Measurements from ENCODE around the gene MORN5. TPM values are rescaled to one million over a fixed set of nuclear protein-coding genes. Genes with fewer than 3 reads are reported as not detected.

The MORN5 gene
- total RNA-seq, 2 donors from 2014 or later: not detected

- H3K4me1 ChIP-seq (ENCODE audit: control insufficient read depth in 1 of 2, low read depth in 2 of 2): no peaks in the 10 kb centered on the region
- H3K36me3 ChIP-seq: no peaks in the 10 kb centered on the region
- no peak for ATAC-seq (ENCODE audit: insufficient number of reproducible peaks, low FRiP score, low read depth)
Observed at GRCh38 chr9:122190597-122191381, 31.1 kb downstream of the MORN5 start.

GRCh38 chr9:122191584-122191983, 31.9 kb downstream of the MORN5 start:
- Histone ChIP-seq H3K36me3 (no peaks in the 10 kb centered on the region), H3K4me1 (ENCODE audit: control insufficient read depth in 1 of 2, low read depth in 2 of 2) (no peaks in the 10 kb centered on the region), H3K27me3 (replicated peaks; ENCODE audit: insufficient read depth) (no peaks in the 10 kb centered on the region), H3K4me3 (no peak overlapping the region), H3K27ac (no peak overlapping the region), H3K9me3 (no peaks in the 10 kb centered on the region)
- TF ChIP-seq CTCF (IDR thresholded peaks at IDR 0.05): no peak
- DNase-seq (ENCODE audit: low spot score) (no peak), ATAC-seq (ENCODE audit: insufficient number of reproducible peaks, low FRiP score, low read depth) (no peak)

More at GRCh38 chr9:122190597-122191381, 31.1 kb downstream of the MORN5 start:
- DNase-seq (ENCODE audit: low spot score): no peak
- Histone ChIP-seq H3K4me3 (no peak overlapping the region), H3K9me3 (no peaks in the 10 kb centered on the region), H3K27me3 (replicated peaks; ENCODE audit: insufficient read depth) (no peaks in the 10 kb centered on the region), H3K27ac (no peak overlapping the region)
- no peak for TF ChIP-seq CTCF (IDR thresholded peaks at IDR 0.05)

- Histone ChIP-seq H3K4me1 (ENCODE audit: control insufficient read depth in 1 of 2, low read depth in 2 of 2) (no peaks in the 10 kb centered on the region), H3K4me3 (no peak overlapping the region), H3K9me3 (no peaks in the 10 kb centered on the region), H3K36me3 (no peaks in the 10 kb centered on the region), H3K27ac (no peak overlapping the region), H3K27me3 (replicated peaks; ENCODE audit: insufficient read depth) (no peaks in the 10 kb centered on the region)
- ATAC-seq (ENCODE audit: insufficient number of reproducible peaks, low FRiP score, low read depth) (no peak), DNase-seq (ENCODE audit: low spot score) (no peak)
- no peak for TF ChIP-seq CTCF (IDR thresholded peaks at IDR 0.05)
Observed at GRCh38 chr9:122192261-122192875, 32.7 kb downstream of the MORN5 start.

- no peaks in the 10 kb centered on the region for H3K4me1 ChIP-seq (ENCODE audit: control insufficient read depth in 1 of 2, low read depth in 2 of 2)
- no peaks in the 10 kb centered on the region for H3K27me3 ChIP-seq (replicated peaks; ENCODE audit: insufficient read depth)
- H3K9me3 ChIP-seq: no peaks in the 10 kb centered on the region
- H3K4me3 ChIP-seq: no peak overlapping the region
- no peak overlapping the region for H3K27ac ChIP-seq
- ATAC-seq (ENCODE audit: insufficient number of reproducible peaks, low FRiP score, low read depth) (no peak), DNase-seq (ENCODE audit: low spot score) (no peak)
- no peaks in the 10 kb centered on the region for H3K36me3 ChIP-seq
- no peak for TF ChIP-seq CTCF (IDR thresholded peaks at IDR 0.05)
Observed at GRCh38 chr9:122192914-122193525, 33.3 kb downstream of the MORN5 start.

- Histone ChIP-seq H3K9me3 (no peaks in the 10 kb centered on the region), H3K4me3 (no peak overlapping the region), H3K27ac (no peak overlapping the region), H3K36me3 (no peaks in the 10 kb centered on the region), H3K27me3 (replicated peaks; ENCODE audit: insufficient read depth) (no peaks in the 10 kb centered on the region), H3K4me1 (ENCODE audit: control insufficient read depth in 1 of 2, low read depth in 2 of 2) (no peaks in the 10 kb centered on the region)
- DNase-seq (ENCODE audit: low spot score) (no peak), ATAC-seq (ENCODE audit: insufficient number of reproducible peaks, low FRiP score, low read depth) (no peak)
- no peak for TF ChIP-seq CTCF (IDR thresholded peaks at IDR 0.05)
Observed at GRCh38 chr9:122193651-122194050, 33.9 kb downstream of the MORN5 start.

Measured in thoracic aorta (tissue), 2 donors.